GM23338 (cell line): Measurements from ENCODE around the gene ANTKMT. TPM values are rescaled to one million over a fixed set of nuclear protein-coding genes. Genes with fewer than 3 reads are reported as not detected.

Source experiments
- ATAC-seq: fragments of 200-7000 bp; cut with Tn5 transposase; 3 replicates; pipeline ENCODE4 v1.9.1; 2020
- DNase-seq: peaks from one replicate; pipeline ENCODE4 v3.0.0-alpha.2; 2015; ENCODE audit warnings: low spot score
- H2AFZ ChIP-seq: fragments of 200-600 bp; sonication (generic); 2 replicates; pipeline ENCODE4 v1.8.0; 2016; ENCODE audit warnings: antibody characterized with exemption, mild to moderate bottlenecking, moderate library complexity
- H3F3A ChIP-seq: fragments of 200-600 bp; sonication (generic); replicated peaks from 2 replicates; pipeline ENCODE4 v1.8.0; 2017; ENCODE audit warnings: antibody characterized with exemption, mixed run types, low read depth
- H3K27ac ChIP-seq: fragments of 200-600 bp; sonication (generic); 2 replicates; pipeline ENCODE4 v1.6.1; 2016; ENCODE audit warnings: low read depth
- H3K27me3 ChIP-seq: fragments of 200-600 bp; sonication (generic); 2 replicates; pipeline ENCODE4 v1.8.0; 2016; ENCODE audit warnings: mild to moderate bottlenecking, mixed run types, moderate library complexity; ENCODE audit not compliant: insufficient read depth
- H3K36me3 ChIP-seq: fragments of 200-600 bp; sonication (generic); 2 replicates; pipeline ENCODE4 v1.8.0; 2016; ENCODE audit warnings: mild to moderate bottlenecking; ENCODE audit not compliant: insufficient read depth
- H3K4me1 ChIP-seq: fragments of 200-600 bp; sonication (generic); 2 replicates; pipeline ENCODE4 v1.8.0; 2016; ENCODE audit warnings: mild to moderate bottlenecking, moderate library complexity; ENCODE audit not compliant: insufficient read depth
- H3K4me2 ChIP-seq: fragments of 200-600 bp; sonication (generic); 2 replicates; pipeline ENCODE4 v1.7.1; 2017; ENCODE audit warnings: mixed run types
- H3K4me3 ChIP-seq: fragments of 200-600 bp; sonication (generic); 2 replicates; pipeline ENCODE4 v1.6.1; 2016; ENCODE audit warnings: mixed run types
- H3K79me2 ChIP-seq: fragments of 200-600 bp; sonication (generic); replicated peaks from 2 replicates; pipeline ENCODE4 v1.8.0; 2017; ENCODE audit warnings: mild to moderate bottlenecking; ENCODE audit not compliant: insufficient read depth
- H3K9me2 ChIP-seq: fragments of 200-600 bp; sonication (generic); 2 replicates; pipeline ENCODE4 v1.8.0; 2017; ENCODE audit not compliant: insufficient read depth
- H4K20me1 ChIP-seq: fragments of 200-600 bp; sonication (generic); replicated peaks from 2 replicates; pipeline ENCODE4 v1.8.0; 2017; ENCODE audit warnings: mild to moderate bottlenecking; ENCODE audit not compliant: insufficient read depth
- H3K27ac Mint-ChIP-seq: 2 replicates; pipeline ENCODE4 v1.8.0; 2020; ENCODE audit warnings: inconsistent platforms, mild to moderate bottlenecking, moderate library complexity, mixed read lengths
- H3K27me3 Mint-ChIP-seq: 3 replicates; pipeline ENCODE4 v1.8.0; 2022; ENCODE audit warnings: low read depth, mild to moderate bottlenecking, moderate library complexity, mixed read lengths, inconsistent platforms; ENCODE audit not compliant: insufficient read depth, poor library complexity
- H3K36me3 Mint-ChIP-seq: 3 replicates; pipeline ENCODE4 v1.8.0; 2021; ENCODE audit warnings: low read depth, mild to moderate bottlenecking, inconsistent platforms, moderate library complexity, mixed read lengths
- H3K4me1 Mint-ChIP-seq: 3 replicates; pipeline ENCODE4 v1.8.0; 2020; ENCODE audit warnings: mild to moderate bottlenecking, inconsistent platforms, mixed read lengths
- H3K4me3 Mint-ChIP-seq: 3 replicates; pipeline ENCODE4 v1.8.0; 2021; ENCODE audit warnings: moderate library complexity, mild to moderate bottlenecking, inconsistent platforms, mixed read lengths
- H3K9me3 Mint-ChIP-seq: 3 replicates; pipeline ENCODE4 v1.8.0; 2020; ENCODE audit warnings: moderate library complexity, mild to moderate bottlenecking, inconsistent platforms, mixed read lengths
- EZH2 ChIP-seq: fragments of 200-600 bp; sonication (generic); IDR thresholded peaks from one replicate; pipeline ENCODE4 v1.8.0; 2017; ENCODE audit warnings: antibody characterized with exemption, mild to moderate bottlenecking, low read depth; ENCODE audit not compliant: unreplicated experiment
- EZH2phosphoT487 ChIP-seq: fragments of 200-600 bp; sonication (generic); IDR thresholded peaks from one replicate; pipeline ENCODE4 v1.8.1; 2018; ENCODE audit warnings: antibody characterized with exemption; ENCODE audit not compliant: unreplicated experiment
- JUNB ChIP-seq: IDR thresholded peaks from one replicate; pipeline ENCODE4 v1.6.1; 2016; ENCODE audit warnings: antibody characterized with exemption; ENCODE audit not compliant: unreplicated experiment
- NANOG ChIP-seq: IDR thresholded peaks from 2 replicates; pipeline ENCODE4 v1.6.1; 2016; ENCODE audit warnings: antibody characterized with exemption, borderline replicate concordance
- POLR2AphosphoS5 ChIP-seq: IDR thresholded peaks from 2 replicates; pipeline ENCODE4 v1.6.1; 2016; ENCODE audit warnings: antibody characterized with exemption, low read depth
- ZNF114 ChIP-seq: fragments of 250-450 bp; sonication (Bioruptor Pico); IDR thresholded peaks from 2 replicates; pipeline ENCODE4 v1.5.0; 2020; ENCODE audit warnings: mild to moderate bottlenecking, moderate library complexity
- ZNF331 ChIP-seq: fragments of 250-450 bp; sonication (Bioruptor Pico); IDR thresholded peaks from 2 replicates; pipeline ENCODE4 v1.5.0; 2020; ENCODE audit warnings: low read depth, mild to moderate bottlenecking, moderate library complexity
- polyA plus RNA-seq: library from polyadenylated mRNA; unstranded; fragments of >200 nt; fragmentation: Nextera tagmentation; extraction: Ambion mirVana; gene quantifications from 2 replicates; pipeline ENCODE4 v1.2.1, GENCODE V29; 2016
- total RNA-seq: library from RNA; depleted of rRNA; stranded (reverse); fragments of >200 nt; shearing (Covaris generic); gene quantifications from 2 replicates; pipeline ENCODE4 v1.2.3, GENCODE V29; 2014
- TF ChIP-seq, protein P1 (sequence below), 2 experiments: fragments of 200-600 bp in 1 of 2; sonication (generic) in 1 of 2; conservative IDR thresholded peaks; 2 replicates each; pipeline versions ENCODE4 v1.5.1 to v1.6.1; 2016 to 2017; ENCODE audit warnings: antibody characterized with exemption in 2 of 2, low read depth in 2 of 2, mild to moderate bottlenecking in 2 of 2, moderate library complexity in 1 of 2

Gene ANTKMT
- total and polyA plus RNA-seq, 2 experiments from 2014 or later, result 23.8 to 37.2 TPM

DNA sequence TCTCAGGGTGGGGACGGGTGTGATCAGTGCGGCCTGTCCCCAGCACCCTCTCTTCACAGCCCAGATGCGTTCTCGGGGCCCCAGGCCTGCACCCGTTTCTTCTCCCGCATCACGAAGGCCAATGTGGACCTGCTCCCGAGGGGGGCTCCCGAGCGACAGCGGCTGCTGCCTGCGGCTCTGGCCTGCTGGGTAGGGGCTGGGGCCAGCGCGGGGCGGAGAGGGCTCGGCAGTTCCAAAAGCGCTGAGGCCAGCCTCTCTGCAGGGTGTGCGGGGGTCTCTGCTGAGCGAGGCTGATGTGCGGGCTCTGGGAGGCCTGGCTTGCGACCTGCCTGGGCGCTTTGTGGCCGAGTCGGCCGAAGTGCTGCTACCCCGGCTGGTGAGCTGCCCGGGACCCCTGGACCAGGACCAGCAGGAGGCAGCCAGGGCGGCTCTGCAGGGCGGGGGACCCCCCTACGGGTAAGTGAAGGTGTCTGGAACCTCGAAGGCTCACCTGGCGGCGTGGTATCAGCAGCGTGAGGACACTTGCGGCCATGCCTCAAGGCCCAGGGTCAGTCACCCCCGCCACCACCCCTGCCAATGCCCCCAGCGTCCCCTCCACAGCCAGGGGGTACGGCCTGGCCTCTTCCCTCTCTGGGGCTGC, 44.0 kb downstream of the ANTKMT start:
- Mint-ChIP-seq H3K9me3 (no peaks in the 10 kb centered on the region; the same call in 2 of the 3 replicates), H3K4me3 (no peak overlapping the region), H3K27me3 (peaks cover 14% of the 10 kb centered on the region), H3K4me1 (no peaks in the 10 kb centered on the region; the same call in 1 of the 3 replicates), H3K27ac (no peak overlapping the region), H3K36me3 (no peaks in the 10 kb centered on the region)
- Histone ChIP-seq H4K20me1 (no peaks in the 10 kb centered on the region), H3K27ac (no peak overlapping the region), H2AFZ (no peak overlapping the region), H3K4me3 (no peak overlapping the region), H3K9me2 (no peaks in the 10 kb centered on the region), H3K4me2 (no peak overlapping the region), H3K36me3 (no peaks in the 10 kb centered on the region), H3K4me1 (no peaks in the 10 kb centered on the region), H3K27me3 (no peaks in the 10 kb centered on the region), H3F3A (0 out of 2 replicates have a peak, but pooled peaks cover 3% of the 10 kb centered on the region), H3K79me2 (no peaks in the 10 kb centered on the region)
- ATAC-seq (no peak), DNase-seq (no peak)
- TF ChIP-seq JUNB (no peak), ZNF114 (CRISPR knock-in tag) (no peak), ZNF331 (CRISPR knock-in tag) (no peak)
- TF ChIP-seq, protein P1, sequence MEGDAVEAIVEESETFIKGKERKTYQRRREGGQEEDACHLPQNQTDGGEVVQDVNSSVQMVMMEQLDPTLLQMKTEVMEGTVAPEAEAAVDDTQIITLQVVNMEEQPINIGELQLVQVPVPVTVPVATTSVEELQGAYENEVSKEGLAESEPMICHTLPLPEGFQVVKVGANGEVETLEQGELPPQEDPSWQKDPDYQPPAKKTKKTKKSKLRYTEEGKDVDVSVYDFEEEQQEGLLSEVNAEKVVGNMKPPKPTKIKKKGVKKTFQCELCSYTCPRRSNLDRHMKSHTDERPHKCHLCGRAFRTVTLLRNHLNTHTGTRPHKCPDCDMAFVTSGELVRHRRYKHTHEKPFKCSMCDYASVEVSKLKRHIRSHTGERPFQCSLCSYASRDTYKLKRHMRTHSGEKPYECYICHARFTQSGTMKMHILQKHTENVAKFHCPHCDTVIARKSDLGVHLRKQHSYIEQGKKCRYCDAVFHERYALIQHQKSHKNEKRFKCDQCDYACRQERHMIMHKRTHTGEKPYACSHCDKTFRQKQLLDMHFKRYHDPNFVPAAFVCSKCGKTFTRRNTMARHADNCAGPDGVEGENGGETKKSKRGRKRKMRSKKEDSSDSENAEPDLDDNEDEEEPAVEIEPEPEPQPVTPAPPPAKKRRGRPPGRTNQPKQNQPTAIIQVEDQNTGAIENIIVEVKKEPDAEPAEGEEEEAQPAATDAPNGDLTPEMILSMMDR (conservative IDR thresholded peaks at IDR 0.05; ENCODE audit: low read depth in 2 of 2), result no peak

DNA sequence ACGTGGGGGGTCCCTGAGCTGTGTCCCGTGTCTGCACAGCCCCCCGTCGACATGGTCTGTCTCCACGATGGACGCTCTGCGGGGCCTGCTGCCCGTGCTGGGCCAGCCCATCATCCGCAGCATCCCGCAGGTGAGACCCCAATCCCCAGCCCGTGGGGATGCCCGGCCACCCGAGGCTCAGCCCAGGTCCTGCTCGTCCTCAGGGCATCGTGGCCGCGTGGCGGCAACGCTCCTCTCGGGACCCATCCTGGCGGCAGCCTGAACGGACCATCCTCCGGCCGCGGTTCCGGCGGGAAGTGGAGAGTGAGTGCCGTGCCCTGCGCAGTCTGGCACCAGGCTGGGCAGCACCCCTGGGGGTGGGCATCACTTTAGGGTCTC, 44.5 kb downstream of the ANTKMT start:
- Mint-ChIP-seq H3K27me3 (peaks cover 13% of the 10 kb centered on the region), H3K9me3 (no peaks in the 10 kb centered on the region; the same call in 2 of the 3 replicates), H3K4me1 (no peaks in the 10 kb centered on the region; the same call in 1 of the 3 replicates), H3K27ac (no peak overlapping the region), H3K4me3 (no peak overlapping the region), H3K36me3 (no peaks in the 10 kb centered on the region)
- Histone ChIP-seq H3K9me2 (no peaks in the 10 kb centered on the region), H3K27ac (no peak overlapping the region), H3K27me3 (no peaks in the 10 kb centered on the region), H3K4me1 (no peaks in the 10 kb centered on the region), H3K36me3 (no peaks in the 10 kb centered on the region), H4K20me1 (no peaks in the 10 kb centered on the region), H2AFZ (no peak overlapping the region), H3K4me2 (no peak overlapping the region), H3F3A (0 out of 2 replicates have a peak, but pooled peaks cover 3% of the 10 kb centered on the region), H3K79me2 (no peaks in the 10 kb centered on the region), H3K4me3 (no peak overlapping the region)
- no peak for DNase-seq
- no peak for TF ChIP-seq POLR2AphosphoS5
- TF ChIP-seq EZH2, result no peak
- no peak for TF ChIP-seq ZNF331 (CRISPR knock-in tag)
- TF ChIP-seq EZH2phosphoT487, result no peak
- no peak for TF ChIP-seq NANOG
- ATAC-seq, result no peak
